Kidney (tissue), 14 donors: ENCODE data around the gene BOD1L2. TPM values are rescaled to one million over a fixed set of nuclear protein-coding genes. Genes with fewer than 3 reads are reported as not detected.

ENCODE experiments used
- DNase-seq, 5 donors: peaks; one replicate each; pipeline ENCODE4 v3.0.0-alpha.2; 2013 to 2020
- FAIRE-seq: peaks from 2 replicates; lab custom pipeline; 2012; peaks lifted over from hg19 to GRCh38; lab: Jason Lieb, UNC
- H3K27ac ChIP-seq, 2 donors: one replicate each; pipeline ENCODE4 v1.7.0; 2013; ENCODE audit warnings: low read depth in 2 of 2, low read length in 2 of 2, inconsistent platforms in 1 of 2
- H3K27me3 ChIP-seq: one replicate; pipeline ENCODE4 v1.7.1; 2013; ENCODE audit warnings: low read length, inconsistent platforms; ENCODE audit not compliant: control insufficient read depth, insufficient read depth
- H3K36me3 ChIP-seq, 3 donors: one replicate each; pipeline versions ENCODE4 v1.7.0 to v1.7.1; 2013; ENCODE audit warnings: low read length in 3 of 3, control low read depth in 1 of 3, inconsistent platforms in 1 of 3; ENCODE audit not compliant: insufficient read depth in 3 of 3, control insufficient read depth in 2 of 3
- H3K4me1 ChIP-seq, 3 donors: one replicate each; pipeline versions ENCODE4 v1.7.0 to v1.7.1; 2013; ENCODE audit warnings: low read length in 3 of 3, inconsistent platforms in 1 of 3, low read depth in 1 of 3; ENCODE audit not compliant: control insufficient read depth in 2 of 3, insufficient read depth in 2 of 3
- H3K4me3 ChIP-seq, 3 donors: one replicate each; pipeline versions ENCODE4 v1.7.0 to v1.8.1; 2013; ENCODE audit warnings: low read length in 3 of 3, control low read depth in 1 of 3, inconsistent platforms in 1 of 3
- H3K9ac ChIP-seq, 3 donors: one replicate each; pipeline versions ENCODE4 v1.7.0 to v1.7.1; 2013; ENCODE audit warnings: low read length in 3 of 3, control low read depth in 1 of 3, inconsistent platforms in 1 of 3
- H3K9me3 ChIP-seq, 3 donors: one replicate each; pipeline versions ENCODE4 v1.7.0 to v1.7.1; 2013; ENCODE audit warnings: low read length in 3 of 3, control low read depth in 1 of 3, inconsistent platforms in 1 of 3; ENCODE audit not compliant: control insufficient read depth in 2 of 3, insufficient read depth in 1 of 3
- intact Hi-C: fragments of 100-400 bp; cut with DNase I; formaldehyde crosslinking; loops from one replicate; pipeline ENCODE4 v1.11.1; 2022
- polyA plus RNA-seq: library from polyadenylated mRNA; stranded (reverse); fragments of 350-450 nt; fragmentation: Illumina TruSeq; extraction: RNeasy Lipid Tissue Mini Kit (QIAGEN cat#74804); gene quantifications from one replicate; pipeline ENCODE4 v1.2.3, GENCODE V29; 2014; ENCODE audit warnings: low read depth, low replicate concordance; ENCODE audit not compliant: insufficient read depth
- total RNA-seq: library from RNA; stranded (reverse); fragmentation: NEBNext Ultra II Directional; extraction: Animal tissue kit (Norgen Biotek cat#: 25700); gene quantifications from one replicate; pipeline ENCODE4 v1.2.1, GENCODE V29; 2021
- TF ChIP-seq, protein P1 (sequence below): IDR thresholded peaks from 3 replicates; pipeline ENCODE4 v1.5.1; 2012; ENCODE audit warnings: mild to moderate bottlenecking, moderate library complexity, borderline replicate concordance; ENCODE audit not compliant: insufficient read depth; ENCODE audit errors: extremely low read depth
- donor health status: control.
- donor health status: control.
- donor health status: control.
- donor health status: control.
- donor health status: control.
- donor health status: DM: yes; HTN: yes; CAD: no.
- donor health status: Normal renal cell carcinoma (clear cell type).

The BOD1L2 gene
- total and polyA plus RNA-seq, 2 donors from 2014 or later, result not detected

DNA sequence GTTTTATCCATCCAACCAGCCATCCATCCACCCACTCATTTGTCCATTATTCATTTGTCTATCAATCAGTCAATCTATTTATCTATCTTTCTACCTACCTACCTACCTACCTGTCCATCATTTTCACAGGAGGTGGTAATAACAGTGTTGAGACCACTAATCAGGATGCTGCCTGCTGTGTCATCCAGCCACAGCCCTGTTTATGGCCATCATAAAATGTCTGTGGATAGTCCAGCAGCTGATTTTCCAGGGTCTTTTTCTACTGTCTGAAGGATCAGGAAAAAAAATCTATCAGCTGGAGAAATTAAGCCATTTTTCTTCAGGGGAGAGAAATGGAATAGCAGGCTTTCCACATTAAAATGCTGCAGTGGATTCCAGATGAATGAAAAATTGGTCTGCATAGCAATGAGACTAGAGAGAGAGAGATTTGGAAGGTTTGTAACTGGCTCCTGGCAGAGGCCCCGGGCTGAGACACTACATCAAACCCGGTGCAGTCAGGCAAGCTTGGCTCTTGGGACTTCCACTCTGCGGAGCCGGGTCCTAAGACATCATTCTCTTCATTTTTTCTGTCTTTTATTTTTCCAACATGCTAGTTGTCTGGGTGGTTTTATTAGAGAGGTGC is 33.0 kb upstream of the BOD1L2 start:
- DNase-seq (peak in 1 of 5 donors; percentile 2), FAIRE-seq (no peak)
- H3K4me1 ChIP-seq, result no peaks in the 10 kb centered on the region
- TF ChIP-seq, protein P1, sequence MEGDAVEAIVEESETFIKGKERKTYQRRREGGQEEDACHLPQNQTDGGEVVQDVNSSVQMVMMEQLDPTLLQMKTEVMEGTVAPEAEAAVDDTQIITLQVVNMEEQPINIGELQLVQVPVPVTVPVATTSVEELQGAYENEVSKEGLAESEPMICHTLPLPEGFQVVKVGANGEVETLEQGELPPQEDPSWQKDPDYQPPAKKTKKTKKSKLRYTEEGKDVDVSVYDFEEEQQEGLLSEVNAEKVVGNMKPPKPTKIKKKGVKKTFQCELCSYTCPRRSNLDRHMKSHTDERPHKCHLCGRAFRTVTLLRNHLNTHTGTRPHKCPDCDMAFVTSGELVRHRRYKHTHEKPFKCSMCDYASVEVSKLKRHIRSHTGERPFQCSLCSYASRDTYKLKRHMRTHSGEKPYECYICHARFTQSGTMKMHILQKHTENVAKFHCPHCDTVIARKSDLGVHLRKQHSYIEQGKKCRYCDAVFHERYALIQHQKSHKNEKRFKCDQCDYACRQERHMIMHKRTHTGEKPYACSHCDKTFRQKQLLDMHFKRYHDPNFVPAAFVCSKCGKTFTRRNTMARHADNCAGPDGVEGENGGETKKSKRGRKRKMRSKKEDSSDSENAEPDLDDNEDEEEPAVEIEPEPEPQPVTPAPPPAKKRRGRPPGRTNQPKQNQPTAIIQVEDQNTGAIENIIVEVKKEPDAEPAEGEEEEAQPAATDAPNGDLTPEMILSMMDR, result no peak
- no peak overlapping the region for H3K9ac ChIP-seq
- no peaks in the 10 kb centered on the region for H3K36me3 ChIP-seq
- intact Hi-C loops, result no loop called here
- no peak overlapping the region for H3K27ac ChIP-seq
- no peaks in the 10 kb centered on the region for H3K9me3 ChIP-seq
- no peak overlapping the region for H3K4me3 ChIP-seq
- H3K27me3 ChIP-seq, result no peaks in the 10 kb centered on the region

DNA sequence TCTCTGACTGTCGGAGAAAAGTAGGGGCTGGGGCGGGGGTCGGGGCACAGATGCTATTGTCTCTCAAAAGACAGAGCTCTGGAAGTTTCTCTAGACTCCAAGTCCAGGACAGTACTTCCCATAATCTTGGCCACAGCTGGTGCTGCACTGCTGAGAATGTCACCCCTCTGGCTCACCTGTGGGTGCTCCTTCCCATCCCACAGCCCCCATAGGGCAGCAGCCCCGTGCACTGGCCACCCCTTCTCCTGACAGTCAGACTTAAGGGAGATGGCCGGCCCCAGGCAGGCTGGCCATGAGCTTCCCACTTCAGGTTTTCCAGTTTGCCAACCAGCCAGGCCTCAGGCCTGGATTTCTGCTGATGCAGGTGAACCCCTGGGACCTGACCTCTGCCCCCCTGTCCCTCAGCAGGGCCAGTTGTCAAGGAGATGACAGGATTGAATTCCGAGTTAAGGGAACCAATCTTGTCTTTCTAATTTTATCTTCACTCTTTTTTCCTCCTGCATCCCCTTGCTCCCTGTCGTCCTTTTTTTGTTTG is 30.2 kb upstream of the BOD1L2 start:
- intact Hi-C loops, result no loop called here
- Histone ChIP-seq H3K4me3 (no peak overlapping the region), H3K27ac (no peak overlapping the region), H3K27me3 (no peaks in the 10 kb centered on the region), H3K9ac (no peak overlapping the region), H3K9me3 (no peaks in the 10 kb centered on the region), H3K4me1 (no peaks in the 10 kb centered on the region), H3K36me3 (no peaks in the 10 kb centered on the region)
- FAIRE-seq, result no peak
- DNase-seq, result no peak
- TF ChIP-seq, protein P1, result no peak

DNA sequence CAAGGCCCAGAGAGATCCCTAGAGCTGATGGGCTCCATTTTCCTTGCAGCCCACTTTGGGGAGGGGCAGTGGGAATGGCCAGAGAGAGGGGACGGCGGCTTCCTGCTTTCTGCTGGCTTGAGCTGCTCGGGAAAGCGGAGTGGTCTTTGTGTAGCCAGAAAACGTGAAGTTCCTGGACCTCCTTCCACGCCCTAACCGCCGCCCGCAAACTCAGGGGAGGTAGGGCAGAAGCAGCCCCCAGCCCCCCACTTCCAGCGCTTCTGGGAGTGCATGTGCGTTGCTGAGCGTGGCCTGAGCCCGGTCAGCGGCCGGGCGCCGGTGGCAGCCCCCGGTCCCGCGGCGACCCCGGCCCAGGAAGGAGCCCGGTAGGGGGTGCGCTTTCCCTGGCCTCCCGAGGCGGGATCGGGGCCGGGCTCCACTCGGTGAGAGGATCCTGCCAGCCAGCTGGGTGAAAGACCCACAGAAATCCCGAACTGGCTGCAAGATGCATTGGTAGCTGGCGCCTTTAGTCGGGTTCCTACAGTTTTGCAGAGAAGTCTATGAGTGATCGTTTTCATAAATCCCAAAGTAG is 25.3 kb upstream of the BOD1L2 start:
- peak in 3 of 5 donors; percentile 14 to 27 (median 19) for DNase-seq
- H3K27ac ChIP-seq, result no peak overlapping the region
- H3K9me3 ChIP-seq, result no peaks in the 10 kb centered on the region
- H3K4me1 ChIP-seq, result no peaks in the 10 kb centered on the region
- no peaks in the 10 kb centered on the region for H3K36me3 ChIP-seq
- peaks cover 3% of the 10 kb centered on the region for H3K27me3 ChIP-seq
- no peak overlapping the region for H3K9ac ChIP-seq
- intact Hi-C loops, result no loop called here
- TF ChIP-seq, protein P1, result no peak
- no peak for FAIRE-seq
- H3K4me3 ChIP-seq, result no peak overlapping the region
